ENCODE measurements around the gene RAB24. TPM values are rescaled to one million over a fixed set of nuclear protein-coding genes. Genes with fewer than 3 reads are reported as not detected.

Gene RAB24
- total RNA-seq, 1 experiment from 2014 or later = 37.6 TPM

Other genes starting within 250 kb of the RAB24 start
- 1.3 and 4.1 TPM in 2 replicates for gene FGFR4, start 216.8 kb downstream of the RAB24 start, total RNA-seq (2014; rRNA removed; shearing (Covaris generic))
- 41.4 and 47.7 TPM in 2 replicates for gene NSD1, start 169.9 kb downstream of the RAB24 start, total RNA-seq (2014; rRNA removed; shearing (Covaris generic))
- gene PRELID1, start 80 bp upstream of the RAB24 start, total RNA-seq (2014; rRNA removed; shearing (Covaris generic)) = 456 and 457 TPM in 2 replicates
- 121 and 296 TPM in 2 replicates for gene MXD3, start 8.2 kb upstream of the RAB24 start, total RNA-seq (2014; rRNA removed; shearing (Covaris generic))
- gene LMAN2, start 47.9 kb upstream of the RAB24 start, total RNA-seq (2014; rRNA removed; shearing (Covaris generic)) = 360 and 397 TPM in 2 replicates
- gene RGS14, start 54.2 kb upstream of the RAB24 start, total RNA-seq (2014; rRNA removed; shearing (Covaris generic)) = 1.6 TPM in 1 of 2 replicates, not detected in the other
- gene SLC34A1, start 80.7 kb upstream of the RAB24 start, total RNA-seq (2014; rRNA removed; shearing (Covaris generic)) = not detected in 2 replicates
- gene PFN3, start 96.9 kb upstream of the RAB24 start, total RNA-seq (2014; rRNA removed; shearing (Covaris generic)) = not detected in 2 replicates
- 0.74 and 3.9 TPM in 2 replicates for gene F12, start 105.8 kb upstream of the RAB24 start, total RNA-seq (2014; rRNA removed; shearing (Covaris generic))
- gene GRK6, start 123.0 kb upstream of the RAB24 start, total RNA-seq (2014; rRNA removed; shearing (Covaris generic)) = 103 and 113 TPM in 2 replicates
- 7.4 and 12.6 TPM in 2 replicates for gene PRR7, start 143.1 kb upstream of the RAB24 start, total RNA-seq (2014; rRNA removed; shearing (Covaris generic))
- 147 and 149 TPM in 2 replicates for gene DBN1, start 169.9 kb upstream of the RAB24 start, total RNA-seq (2014; rRNA removed; shearing (Covaris generic))
- gene PDLIM7, start 193.9 kb upstream of the RAB24 start, total RNA-seq (2014; rRNA removed; shearing (Covaris generic)) = 175 and 274 TPM in 2 replicates
- gene DOK3, start 206.1 kb upstream of the RAB24 start, total RNA-seq (2014; rRNA removed; shearing (Covaris generic)) = 1.8 and 4.2 TPM in 2 replicates
- gene DDX41, start 213.2 kb upstream of the RAB24 start, total RNA-seq (2014; rRNA removed; shearing (Covaris generic)) = 131 and 150 TPM in 2 replicates

Data from SJSA1 (cell line).